Sciatic nerve (tissue), 2 donors: Measurements from ENCODE around the gene MLLT1. TPM values are rescaled to one million over a fixed set of nuclear protein-coding genes. Genes with fewer than 3 reads are reported as not detected.
A peak's percentile ranks its signal among the peaks of the same experiment; 100 is the strongest.

ENCODE experiments used
- ATAC-seq: fragments of 200-7000 bp; cut with Tn5 transposase; one replicate; pipeline ENCODE4 v1.9.1; 2020; ENCODE audit warnings: mild to moderate bottlenecking, moderate library complexity
- DNase-seq: peaks from one replicate; pipeline ENCODE4 v3.0.0-alpha.2; 2020; ENCODE audit warnings: low spot score
- intact Hi-C: fragments of 100-400 bp; cut with DNase I; formaldehyde crosslinking; loops from one replicate; pipeline ENCODE4 v1.14.2; 2022
- total RNA-seq: library from RNA; stranded (reverse); fragmentation: NEBNext Ultra II Directional; extraction: Animal tissue kit (Norgen Biotek cat#: 25700); gene quantifications from one replicate; pipeline ENCODE4 v1.2.1, GENCODE V29; 2021
- donor health status: DM: no; HTN: no; CAD: no.
- donor health status: DM: no; HTN: no; CAD: no.

Gene MLLT1
- total RNA-seq, 1 donor from 2014 or later = 72.5 TPM

- no peak for ATAC-seq
- intact Hi-C loops = no loop called here
- DNase-seq = peak; percentile 33
Observed at GRCh38 chr19:6204212-6204611, 75.6 kb downstream of the MLLT1 start.

DNA sequence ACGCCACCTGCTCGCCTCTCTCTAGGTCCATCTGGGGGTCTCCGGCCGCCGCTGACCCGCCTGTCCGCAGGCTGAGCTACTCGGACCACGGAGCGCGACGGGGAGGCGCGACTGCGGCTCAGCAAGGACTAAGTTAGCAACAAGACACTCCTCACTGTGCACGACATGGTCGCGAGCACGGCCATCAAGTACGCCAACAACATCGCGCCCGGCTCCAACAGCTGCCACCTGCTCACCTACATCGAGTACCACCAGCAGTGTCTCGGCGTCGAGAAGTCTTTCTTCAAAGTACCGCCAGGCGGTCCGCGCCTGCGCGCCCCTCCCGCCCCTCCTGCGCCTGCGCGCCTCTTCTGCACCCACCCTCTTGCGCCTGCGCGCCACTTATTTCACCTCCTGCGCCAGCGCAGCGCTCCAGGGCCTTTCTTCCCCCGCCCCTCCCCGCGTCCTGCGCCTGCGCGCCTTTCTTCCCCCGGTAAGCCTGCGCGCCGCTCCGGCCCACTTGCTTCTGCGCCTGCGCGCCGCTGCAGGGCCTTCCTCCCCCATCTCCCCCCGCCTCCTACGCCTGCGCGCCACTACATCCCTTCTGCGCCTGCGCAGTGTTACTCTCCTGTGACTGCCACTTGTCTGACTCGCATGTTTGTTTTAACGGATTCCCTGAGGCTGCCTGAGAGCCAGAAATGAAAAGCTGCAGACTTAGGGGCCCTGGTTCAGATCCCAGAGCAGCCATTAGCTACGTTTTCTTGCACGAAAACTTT, 80.4 kb downstream of the MLLT1 start:
- peak; percentile 99 for DNase-seq
- intact Hi-C loops = no loop called here
- ATAC-seq = peak; percentile 99

DNA sequence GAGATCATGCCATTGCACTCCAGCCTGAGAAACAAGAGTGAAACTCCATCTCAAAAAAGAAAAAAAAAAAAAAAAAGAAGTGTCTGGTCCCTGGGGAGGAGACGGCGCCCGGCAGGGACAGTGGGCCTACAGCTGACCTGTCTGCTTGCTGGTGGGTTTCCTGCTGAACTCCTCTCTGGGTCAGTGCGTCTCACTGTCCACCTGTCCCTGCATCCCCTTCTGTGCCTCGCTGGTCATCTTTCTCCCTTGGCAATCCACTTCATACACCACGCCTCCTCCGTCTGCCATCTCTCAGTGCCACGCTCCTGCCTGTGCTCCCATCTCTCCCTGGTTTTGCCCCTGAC, 80.9 kb downstream of the MLLT1 start:
- intact Hi-C loops = no loop called here
- ATAC-seq (no peak), DNase-seq (no peak)

- ATAC-seq = no peak
- DNase-seq = peak; percentile 51
- intact Hi-C loops = no loop called here
Observed at GRCh38 chr19:6196361-6196760, 83.4 kb downstream of the MLLT1 start.

DNA sequence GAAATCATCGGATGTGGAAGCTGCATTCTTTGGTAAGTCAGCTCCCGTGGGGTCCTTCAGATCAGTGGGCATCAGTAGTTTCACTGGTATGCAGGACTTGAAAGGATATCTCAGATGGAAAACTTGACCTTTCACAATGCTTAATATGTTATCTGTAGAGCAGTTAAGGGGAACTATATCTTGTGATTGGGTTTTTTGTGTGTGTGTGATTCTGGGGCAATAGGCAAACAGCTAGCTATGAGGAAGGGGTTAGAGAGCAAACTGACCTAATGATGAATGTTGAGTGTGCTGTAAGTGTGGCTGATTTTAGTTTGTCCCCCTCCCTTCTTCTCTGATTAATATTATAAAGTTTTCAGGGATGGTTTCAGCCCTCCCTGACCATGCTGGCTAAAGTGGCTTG, 91.0 kb downstream of the MLLT1 start:
- ATAC-seq = no peak
- intact Hi-C loops = no loop called here
- DNase-seq = no peak

DNA sequence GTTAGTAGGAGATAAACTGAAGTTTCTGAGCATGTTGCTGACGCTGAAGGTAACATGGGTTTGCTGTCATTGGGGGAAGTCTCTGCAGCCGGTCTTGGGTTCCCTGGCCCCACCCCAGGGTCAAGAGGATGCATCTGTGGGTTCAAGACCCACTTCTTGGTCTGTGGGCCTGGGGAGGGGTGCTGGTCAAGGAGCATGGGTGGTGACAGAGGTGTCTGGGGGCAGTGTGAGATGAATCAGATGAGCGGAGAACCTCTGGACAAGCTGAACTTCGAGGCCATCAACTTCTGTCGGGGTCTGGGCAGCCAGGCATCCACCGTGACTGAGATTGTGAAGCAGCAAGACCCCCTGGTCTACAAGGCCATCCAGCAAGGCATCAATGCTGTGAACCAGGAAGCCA, 92.4 kb downstream of the MLLT1 start:
- ATAC-seq (no peak), DNase-seq (no peak)
- intact Hi-C loops = no loop called here

DNA sequence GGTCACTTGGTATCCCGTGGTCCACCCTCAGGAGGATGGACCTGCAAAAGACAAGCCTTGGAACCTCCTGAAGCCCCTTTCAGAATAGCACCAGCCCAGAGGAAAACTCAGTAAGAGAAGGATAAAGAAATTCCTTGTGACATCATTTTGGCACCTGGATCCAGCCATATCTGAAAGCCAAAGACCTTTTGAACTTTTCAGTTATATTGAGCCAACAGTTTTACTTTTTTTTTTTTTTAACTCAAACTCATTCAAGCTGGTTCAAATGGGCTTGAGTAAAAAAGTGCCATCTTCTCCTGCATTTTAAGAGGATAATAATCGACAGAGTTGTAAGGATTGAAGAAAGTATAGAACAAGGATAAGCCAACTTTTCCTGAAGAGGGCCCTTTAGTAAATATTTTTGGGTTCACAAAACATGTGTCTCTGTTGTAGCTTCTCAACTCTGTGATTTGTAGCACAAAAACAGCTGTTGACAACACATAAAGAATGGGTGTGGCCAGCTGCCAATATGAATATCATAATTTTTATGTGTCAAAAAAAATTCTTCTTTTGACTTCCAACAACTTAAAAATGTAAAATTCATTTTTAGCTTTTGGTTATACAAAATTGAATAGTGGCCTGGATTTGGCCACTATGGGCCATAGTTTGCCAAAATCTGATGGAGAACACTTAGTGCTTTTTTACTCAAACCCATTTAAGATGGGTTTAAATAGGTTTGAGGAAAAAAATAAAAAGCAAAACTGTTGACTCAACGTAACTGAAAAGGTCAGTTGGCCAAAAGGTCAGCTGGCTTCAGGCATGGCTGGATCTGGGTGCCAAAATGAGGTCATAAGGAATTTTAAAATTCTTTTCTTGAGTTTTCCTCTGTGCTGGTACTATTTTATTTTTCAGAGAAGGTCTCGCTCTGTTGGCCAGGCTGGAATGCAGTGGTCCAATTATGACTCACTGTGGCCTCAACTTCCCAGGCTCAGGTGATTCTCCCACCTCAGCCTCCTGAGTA, 93.6 kb downstream of the MLLT1 start:
- ATAC-seq = peak; percentile 68
- DNase-seq = no peak
- intact Hi-C loops = no loop called here

DNA sequence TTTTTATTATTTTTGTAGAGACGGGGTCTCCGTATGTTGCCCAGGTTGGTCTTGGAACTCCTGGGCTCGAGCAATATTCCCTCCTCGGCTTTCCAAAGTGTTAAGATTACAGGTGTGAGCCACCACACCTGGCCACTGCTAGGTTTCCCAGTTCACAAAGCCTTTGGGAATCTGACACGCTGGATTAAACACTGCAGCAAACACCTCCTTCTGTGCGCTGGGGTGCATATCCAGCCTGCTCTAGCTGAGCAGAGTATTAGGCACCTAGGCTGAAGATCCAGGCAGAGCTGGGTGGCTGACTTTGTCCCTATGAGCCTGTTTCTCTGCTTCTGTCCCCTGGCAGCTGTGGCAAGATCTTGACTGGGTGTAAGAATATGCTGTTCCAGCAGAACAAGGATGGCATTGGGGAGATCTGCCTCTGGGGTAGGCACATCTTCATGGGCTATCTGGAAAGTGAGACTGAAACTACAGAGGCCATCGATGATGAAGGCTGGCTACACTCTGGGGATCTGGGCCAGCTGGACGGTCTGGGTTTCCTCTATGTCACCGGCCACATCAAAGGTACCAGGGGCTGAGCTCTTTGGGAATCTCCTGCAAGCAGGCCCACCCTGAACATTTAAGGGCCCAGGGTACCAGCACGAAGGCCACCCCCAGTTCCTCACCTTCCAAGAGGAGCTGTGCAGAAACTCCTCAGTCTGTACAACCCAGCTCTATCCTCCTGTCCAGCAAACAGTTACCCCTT, 94.5 kb downstream of the MLLT1 start:
- DNase-seq (no peak), ATAC-seq (no peak)
- intact Hi-C loops = no loop called here

GRCh38 chr19:6181119-6181518, 98.7 kb downstream of the MLLT1 start:
- intact Hi-C loops = no loop called here
- DNase-seq = no peak
- no peak for ATAC-seq

DNA sequence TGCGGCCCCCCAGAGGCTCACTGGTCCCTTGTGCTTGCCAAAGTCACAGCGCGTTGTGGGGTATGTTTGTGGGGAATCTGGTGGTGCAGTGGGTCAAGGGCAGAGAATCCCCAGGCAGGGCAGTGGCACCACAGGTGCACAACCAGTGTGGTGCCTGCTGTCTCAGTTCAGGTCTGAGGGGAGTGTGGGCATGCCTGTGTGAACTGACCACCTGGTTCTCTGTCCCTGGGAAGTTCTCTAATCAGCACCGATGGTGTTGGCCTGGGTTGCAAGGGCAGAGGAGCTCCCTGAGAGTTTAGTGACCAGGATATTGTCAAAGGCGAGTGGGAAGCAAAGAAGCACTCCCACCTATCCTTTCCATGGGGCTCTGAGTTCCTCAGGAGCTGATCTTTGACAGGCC, 106.6 kb downstream of the MLLT1 start:
- ATAC-seq (no peak), DNase-seq (no peak)
- intact Hi-C loops = no loop called here

DNA sequence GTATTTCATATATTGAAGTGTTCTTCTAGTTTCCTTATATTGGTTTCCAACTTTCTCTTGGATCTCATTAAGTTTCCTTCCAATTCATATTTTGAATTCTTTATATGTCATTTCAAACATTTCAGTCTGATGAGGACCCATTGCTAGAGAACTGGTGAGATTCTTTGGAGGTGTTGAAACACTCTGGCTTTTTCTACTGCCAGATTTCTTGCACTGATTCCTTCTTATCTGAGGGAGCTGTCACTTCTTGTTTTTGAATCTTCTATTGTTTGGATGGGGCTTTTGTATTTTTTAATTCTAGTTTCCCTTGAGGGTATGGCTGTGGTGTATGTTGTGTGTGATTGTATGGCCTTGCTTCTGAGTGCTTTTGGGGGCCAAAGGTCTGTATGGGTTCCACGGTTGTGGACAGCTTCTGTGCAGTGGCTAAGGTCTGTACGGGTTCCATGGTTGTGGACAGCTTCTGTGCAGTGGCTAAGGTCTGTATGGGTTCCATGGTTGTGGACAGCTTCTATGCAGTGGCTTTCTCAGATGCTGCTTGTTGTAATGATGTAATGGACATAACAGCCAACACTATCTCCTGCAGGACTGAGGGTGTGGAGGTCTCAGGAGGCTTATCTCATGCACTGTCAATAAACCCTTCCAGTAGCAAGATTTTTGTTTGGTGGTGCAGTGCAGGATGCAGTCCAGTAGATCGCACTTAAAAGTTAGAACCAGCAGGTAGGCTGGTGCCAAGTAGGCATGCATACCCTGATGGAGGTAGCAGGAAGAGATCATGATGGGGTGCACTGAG, 107.5 kb downstream of the MLLT1 start:
- intact Hi-C loops = no loop called here
- ATAC-seq (no peak), DNase-seq (no peak)

- ATAC-seq (no peak), DNase-seq (no peak)
- intact Hi-C loops = no loop called here
Observed at GRCh38 chr19:6167115-6167514, 112.7 kb downstream of the MLLT1 start.

- no peak for ATAC-seq
- intact Hi-C loops = no loop called here
- DNase-seq = no peak
Observed at GRCh38 chr19:6164906-6165531, 114.8 kb downstream of the MLLT1 start.

DNA sequence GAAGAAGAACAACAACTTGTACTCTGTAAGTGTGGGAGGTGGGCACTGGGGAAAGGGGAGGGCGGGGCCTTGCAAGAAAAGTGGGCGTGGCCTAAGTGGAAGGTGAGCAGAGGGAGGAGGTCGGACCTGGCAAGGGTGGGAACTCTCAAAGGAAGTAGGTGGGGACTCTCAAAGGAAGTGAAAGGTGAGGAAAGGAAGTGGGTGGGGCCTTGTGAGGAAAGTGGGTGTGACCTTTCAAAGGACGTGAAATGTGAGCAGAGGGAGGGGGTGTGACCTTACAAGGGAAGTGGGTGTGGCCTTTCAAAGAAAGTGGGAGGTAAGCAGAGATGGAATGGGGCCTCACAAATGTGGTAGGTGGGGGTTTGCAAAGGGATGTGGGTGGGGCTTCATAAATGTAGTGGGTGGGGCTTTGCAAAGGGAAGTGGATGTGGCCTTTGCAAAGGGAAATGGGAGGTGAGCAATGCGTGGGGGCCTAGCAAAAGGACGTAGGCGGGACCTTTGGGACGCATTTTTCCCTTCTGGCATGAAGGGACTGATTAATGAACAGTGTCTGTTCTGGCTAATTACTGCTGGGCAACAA, 118.4 kb downstream of the MLLT1 start:
- DNase-seq (no peak), ATAC-seq (peak; percentile 13)
- intact Hi-C loops = no loop called here
